Heart left ventricle (tissue), 16 donors: ENCODE results near the gene LRP10. TPM values are rescaled to one million over a fixed set of nuclear protein-coding genes. Genes with fewer than 3 reads are reported as not detected.
A peak's percentile ranks its signal among the peaks of the same experiment; 100 is the strongest.

ENCODE experiments used
- ATAC-seq, 4 donors: fragments of 200-7000 bp; cut with Tn5 transposase; one replicate each; pipeline ENCODE4 v1.9.1; 2020 to 2022; ENCODE audit warnings: moderate library complexity in 4 of 4, mild to moderate bottlenecking in 3 of 4, moderate number of reproducible peaks in 1 of 4
- DNase-seq, 5 donors: peaks; one replicate each; pipeline ENCODE4 v3.0.0-alpha.2; 2020
- H3K27ac ChIP-seq, 12 donors: fragments of 200-600 bp; sonication (generic) in 4 of 12; one replicate each; pipeline versions ENCODE4 v1.5.0 to v1.8.0; 2016 to 2022; ENCODE audit warnings: mild to moderate bottlenecking in 2 of 12
- H3K27me3 ChIP-seq, 9 donors: fragments of 200-600 bp; sonication (generic) in 2 of 9; one replicate each; pipeline versions ENCODE4 v1.5.1 to v1.8.0; 2016 to 2022; ENCODE audit warnings: mild to moderate bottlenecking in 3 of 9
- H3K36me3 ChIP-seq, 9 donors: fragments of 200-600 bp; sonication (generic) in 2 of 9; one replicate each; pipeline versions ENCODE4 v1.5.0 to v1.8.0; 2018 to 2022; ENCODE audit warnings: mild to moderate bottlenecking in 2 of 9
- H3K4me1 ChIP-seq, 12 donors: fragments of 200-600 bp; sonication (generic) in 4 of 12; one replicate each; pipeline versions ENCODE4 v1.5.0 to v1.8.0; 2016 to 2022; ENCODE audit warnings: mild to moderate bottlenecking in 3 of 12
- H3K4me3 ChIP-seq, 12 donors: fragments of 200-600 bp; sonication (generic) in 4 of 12; one replicate each; pipeline versions ENCODE4 v1.5.0 to v1.8.0; 2017 to 2022; ENCODE audit warnings: mild to moderate bottlenecking in 9 of 12, moderate library complexity in 4 of 12
- H3K9me3 ChIP-seq, 12 donors: fragments of 200-600 bp; sonication (generic) in 4 of 12; one replicate each; pipeline versions ENCODE4 v1.5.0 to v1.8.0; 2016 to 2022; ENCODE audit warnings: mild to moderate bottlenecking in 1 of 12
- POLR2A ChIP-seq, 2 donors: fragments of 450-650 bp; IDR thresholded peaks; one replicate each; pipeline ENCODE4 v1.6.1; 2017; ENCODE audit warnings: antibody characterized with exemption in 2 of 2, mild to moderate bottlenecking in 2 of 2, moderate library complexity in 2 of 2
- WGBS, 4 donors: extraction: QIAGEN DNeasy Blood & Tissue Kit in 2 of 4; methylation state at CpG; one replicate each; pipeline versions ENCODE4 v1.1.5 to v1.1.7; 2013 to 2018; 5-methylcytosine and 5-hydroxymethylcytosine counted together
- intact Hi-C, 10 donors: fragments of 100-400 bp; cut with DNase I; formaldehyde crosslinking; loops; one replicate each; pipeline versions ENCODE4 v1.11.1 to v1.14.2; 2022
- polyA plus RNA-seq, 2 donors: library from polyadenylated mRNA; stranded (reverse); fragments of 200-250 nt; gene quantifications; one replicate each; pipeline ENCODE4 v1.2.3, GENCODE V29; 2013
- total RNA-seq, 9 donors: library from RNA; depleted of rRNA in 2 of 9; stranded (reverse); fragments of >200 nt in 2 of 9; fragmentation: NEBNext Ultra II Directional in 3 of 9; extraction: Animal tissue kit (Norgen Biotek cat#: 25700) in 3 of 9; gene quantifications; one replicate each; pipeline versions ENCODE4 v1.1.0 to v1.2.4, GENCODE V29; 2016 to 2023
- TF ChIP-seq, protein P1 (sequence below), 12 donors: fragments of 200-600 bp; sonication (generic) in 4 of 12; IDR thresholded peaks; one replicate each; pipeline versions ENCODE4 v1.5.0 to v1.8.0; 2018 to 2022; ENCODE audit warnings: antibody characterized with exemption in 12 of 12, mild to moderate bottlenecking in 5 of 12
- donor health status: ischemic (EF 13 %, LVEDD 7.1; RV severe dilation, severe dysfunction).
- donor health status: healthy with polysubstance abuse.
- donor health status: DM: no; HTN: yes; CAD: no.
- donor health status: DM: no; HTN: no; CAD: no.
- donor health status: ischemic (EF 25% LVEDD 6.9; RV normal size, moderate dysfunction).
- donor health status: ischemic (EF 25% LVEDD 5.7; RV mildly dilated, moderate dysfunction).
- donor health status: healthy.
- donor health status: DM: yes; HTN: yes; CAD: no.
- donor health status: ischemic (EF 35%, LVEDD 5.7; RV mildly dilated, moderate dysfunction).
- donor health status: nonischemic (EF 11% LVEDD 7.7; RV severe dilation, severe dysfunction).
- donor health status: DM: yes; HTN: yes; CAD: no.
- donor health status: PGD.
- donor health status: ischemic (EF 29% LVEDD 5.4; RV normal size, mild dysfunction).
- donor health status: nonischemic (EF 23%, LVEDD 6.1; RV moderate dilation, normal function).

The LRP10 gene
- total and polyA plus RNA-seq, 11 donors, result 11.0 to 128 (median 64.5) TPM

DNA sequence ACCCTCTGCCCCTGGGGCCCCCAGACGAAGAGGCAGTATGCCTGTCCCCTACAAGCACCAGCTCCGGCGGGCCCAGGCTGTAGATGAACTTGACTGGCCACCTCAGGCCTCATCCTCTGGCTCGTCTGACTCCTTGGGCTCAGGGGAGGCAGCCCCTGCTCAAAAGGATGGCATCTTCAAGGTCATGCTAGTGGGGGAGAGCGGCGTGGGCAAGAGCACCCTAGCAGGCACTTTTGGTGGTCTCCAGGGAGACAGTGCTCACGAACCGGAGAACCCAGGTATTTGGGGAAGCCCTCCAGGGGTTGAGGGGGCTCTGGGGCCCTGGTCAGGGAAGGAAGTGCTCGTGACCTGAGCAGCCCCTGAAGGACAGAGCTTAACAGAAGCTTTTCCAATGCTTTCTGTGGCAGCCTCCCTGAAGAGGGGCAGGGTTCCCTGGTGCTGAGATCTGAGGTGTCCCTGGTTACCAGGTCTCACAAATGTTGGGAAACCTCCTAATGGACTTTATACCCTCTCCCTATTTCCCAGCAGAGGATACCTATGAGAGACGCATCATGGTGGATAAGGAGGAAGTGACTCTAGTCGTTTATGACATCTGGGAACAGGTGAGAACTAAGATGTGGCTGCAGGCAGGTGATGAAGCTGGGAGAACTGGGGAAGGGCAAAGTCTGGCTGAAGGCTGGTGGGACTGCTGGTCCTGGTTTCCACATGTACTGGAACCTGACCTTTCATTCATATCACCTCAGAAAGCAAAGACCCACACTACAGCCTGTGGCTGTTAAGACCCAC lies 13.4 kb downstream of the LRP10 start:
- TF ChIP-seq, protein P1, sequence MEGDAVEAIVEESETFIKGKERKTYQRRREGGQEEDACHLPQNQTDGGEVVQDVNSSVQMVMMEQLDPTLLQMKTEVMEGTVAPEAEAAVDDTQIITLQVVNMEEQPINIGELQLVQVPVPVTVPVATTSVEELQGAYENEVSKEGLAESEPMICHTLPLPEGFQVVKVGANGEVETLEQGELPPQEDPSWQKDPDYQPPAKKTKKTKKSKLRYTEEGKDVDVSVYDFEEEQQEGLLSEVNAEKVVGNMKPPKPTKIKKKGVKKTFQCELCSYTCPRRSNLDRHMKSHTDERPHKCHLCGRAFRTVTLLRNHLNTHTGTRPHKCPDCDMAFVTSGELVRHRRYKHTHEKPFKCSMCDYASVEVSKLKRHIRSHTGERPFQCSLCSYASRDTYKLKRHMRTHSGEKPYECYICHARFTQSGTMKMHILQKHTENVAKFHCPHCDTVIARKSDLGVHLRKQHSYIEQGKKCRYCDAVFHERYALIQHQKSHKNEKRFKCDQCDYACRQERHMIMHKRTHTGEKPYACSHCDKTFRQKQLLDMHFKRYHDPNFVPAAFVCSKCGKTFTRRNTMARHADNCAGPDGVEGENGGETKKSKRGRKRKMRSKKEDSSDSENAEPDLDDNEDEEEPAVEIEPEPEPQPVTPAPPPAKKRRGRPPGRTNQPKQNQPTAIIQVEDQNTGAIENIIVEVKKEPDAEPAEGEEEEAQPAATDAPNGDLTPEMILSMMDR (IDR thresholded peaks at IDR 0.05), result no peak
- no peak for TF ChIP-seq POLR2A (IDR thresholded peaks at IDR 0.05)
- Histone ChIP-seq H3K27me3 (no peaks in the 10 kb centered on the region), H3K9me3 (no peaks in the 10 kb centered on the region), H3K27ac (no peak overlapping the region), H3K36me3 (no peaks in the 10 kb centered on the region), H3K4me3 (no peak overlapping the region), H3K4me1 (peaks cover 0 to 28% (median 9%) of the 10 kb centered on the region in 12 donors)
- ATAC-seq (no peak), DNase-seq (no peak)
- 91 to 95% (median 91%) methylated on average over 8 to 11 of the region's 11 CpGs for WGBS, 4 donors
- intact Hi-C loops, result no loop called here

DNA sequence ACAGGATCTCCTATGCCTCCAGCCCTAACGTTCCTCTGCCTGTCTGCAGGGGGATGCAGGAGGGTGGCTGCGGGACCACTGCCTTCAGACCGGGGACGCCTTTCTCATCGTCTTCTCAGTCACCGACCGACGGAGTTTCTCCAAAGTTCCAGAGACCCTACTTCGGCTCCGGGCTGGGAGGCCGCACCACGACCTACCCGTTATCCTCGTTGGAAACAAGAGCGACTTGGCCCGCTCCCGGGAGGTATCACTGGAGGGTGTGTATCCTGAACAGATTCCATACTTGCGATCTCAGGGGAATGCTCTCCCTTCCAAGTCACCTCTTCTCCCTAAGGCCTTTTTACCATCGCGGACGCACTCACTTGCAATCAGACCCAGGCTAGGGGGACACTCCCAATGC lies 14.4 kb downstream of the LRP10 start:
- 91 to 94% (median 92%) methylated on average over 21 of the region's 21 CpGs for WGBS, 4 donors
- DNase-seq (no peak), ATAC-seq (no peak)
- H3K27me3 ChIP-seq, result no peaks in the 10 kb centered on the region
- TF ChIP-seq, protein P1 (IDR thresholded peaks at IDR 0.05), result no peak
- TF ChIP-seq POLR2A (IDR thresholded peaks at IDR 0.05), result no peak
- no peaks in the 10 kb centered on the region for H3K36me3 ChIP-seq
- H3K9me3 ChIP-seq, result no peaks in the 10 kb centered on the region
- intact Hi-C loops, result no loop called here
- peak overlapping the region in 5 of 12 donors; percentile 41 to 73 (median 65) for H3K4me3 ChIP-seq
- H3K27ac ChIP-seq, result peak overlapping the region in 1 of 12 donors; percentile 31
- peaks cover 0 to 28% (median 9%) of the 10 kb centered on the region in 12 donors for H3K4me1 ChIP-seq

DNA sequence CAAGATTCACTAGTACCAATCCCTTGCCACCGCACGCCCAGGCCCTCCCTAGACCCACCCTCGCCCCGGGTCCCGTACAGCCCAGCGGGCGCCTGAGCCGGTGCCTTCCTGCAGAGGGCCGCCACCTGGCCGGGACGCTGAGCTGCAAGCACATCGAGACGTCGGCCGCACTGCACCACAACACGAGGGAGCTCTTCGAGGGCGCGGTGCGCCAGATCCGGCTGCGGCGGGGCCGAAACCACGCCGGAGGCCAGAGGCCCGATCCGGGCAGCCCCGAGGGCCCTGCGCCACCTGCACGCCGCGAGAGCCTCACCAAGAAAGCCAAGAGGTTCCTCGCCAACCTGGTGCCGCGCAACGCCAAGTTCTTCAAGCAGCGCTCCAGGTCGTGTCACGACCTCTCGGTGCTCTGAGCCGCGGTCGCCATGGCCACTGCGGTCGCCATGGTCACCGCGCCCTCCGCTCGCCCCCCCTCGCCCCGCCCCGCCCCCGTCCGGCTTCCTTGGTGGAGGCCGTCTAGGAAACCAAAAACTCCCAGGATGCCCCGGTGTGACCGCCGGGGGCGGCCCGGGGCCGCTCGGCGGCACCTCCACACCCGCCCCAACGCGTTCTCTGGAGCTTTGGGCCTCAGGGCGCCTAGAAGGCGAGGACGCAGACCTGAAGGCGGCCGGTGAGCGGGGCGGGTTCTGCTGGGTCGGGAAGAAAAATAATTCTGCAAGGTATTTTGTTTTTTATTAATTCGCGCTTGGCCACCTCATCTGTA lies 15.1 kb downstream of the LRP10 start:
- Histone ChIP-seq H3K4me1 (peaks cover 0 to 28% (median 9%) of the 10 kb centered on the region in 12 donors), H3K27ac (peak overlapping the region in 5 of 12 donors; percentile 2 to 71 (median 39)), H3K4me3 (peak overlapping the region; percentile 33 to 73 (median 60)), H3K27me3 (no peaks in the 10 kb centered on the region), H3K36me3 (no peaks in the 10 kb centered on the region), H3K9me3 (no peaks in the 10 kb centered on the region)
- TF ChIP-seq POLR2A (IDR thresholded peaks at IDR 0.05), result peak in 1 of 2 donors; percentile 17
- TF ChIP-seq, protein P1 (IDR thresholded peaks at IDR 0.05), result no peak
- peak; percentile 25 to 85 (median 78) for ATAC-seq
- WGBS, 4 donors, result 4 to 13% (median 7%) methylated on average over 29 to 77 of the region's 77 CpGs
- peak; percentile 62 to 81 (median 72) for DNase-seq
- intact Hi-C loops, result no loop called here
